ENCODE results near the gene UBASH3A.

DNA sequence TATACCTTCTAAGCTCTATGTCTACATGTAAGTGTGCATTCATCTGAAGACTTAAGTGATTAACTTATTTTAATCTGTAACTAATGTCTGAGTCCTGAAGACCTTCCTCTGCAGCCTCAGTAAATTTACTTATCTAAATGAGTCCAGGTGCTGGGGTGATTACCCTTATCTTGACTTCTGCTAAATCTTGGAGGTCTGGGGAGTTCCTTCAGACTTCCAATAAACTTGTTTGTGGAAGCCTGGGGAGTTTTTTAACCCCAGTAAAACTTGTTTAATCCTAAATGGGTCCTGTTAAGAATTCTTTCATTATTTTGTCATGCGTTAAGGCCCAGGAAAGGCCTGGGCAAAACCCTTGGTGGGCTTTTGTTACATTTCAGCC lies 55.4 kb downstream of the UBASH3A start:
- TF ChIP-seq CTCF (conservative IDR thresholded peaks at IDR 0.05 in 1 of 2, IDR thresholded peaks at IDR 0.05 in 1 of 2; ENCODE audit: low read depth in 1 of 2, low read length in 2 of 2) (no peak), EZH2 (IDR thresholded peaks at IDR 0.05; ENCODE audit: low read length, missing control alignments) (no peak)
